Endothelial cell of umbilical vein (primary cell): ENCODE data around the gene CEACAM21. TPM values are rescaled to one million over a fixed set of nuclear protein-coding genes. Genes with fewer than 3 reads are reported as not detected.

Experiments
- BruUV-seq: library from RNA; stranded (reverse); fragments of 400-500 nt; replicated peaks from 2 replicates; lab custom pipeline; 2021; lab: Mats Ljungman, UMichigan
- CTCF ChIA-PET: fragments of 300-600, 350-600 bp; sonication (Branson Sonifier 250); formaldehyde crosslinking; loops from one replicate; lab custom pipeline; 2021; ENCODE audit warnings: antibody characterized with exemption, inconsistent platforms; lab: Charles Lee
- POLR2A ChIA-PET: fragments of 300-600, 350-600 bp; sonication (Branson Sonifier 250); formaldehyde crosslinking; loops from one replicate; lab custom pipeline; 2021; ENCODE audit warnings: antibody characterized with exemption, inconsistent platforms; lab: Charles Lee
- DNase-seq: peaks from one replicate; pipeline ENCODE4 v3.0.0-alpha.2; 2011; ENCODE audit warnings: low read depth, low spot score
- FAIRE-seq: peaks from 2 replicates; lab custom pipeline; 2011; peaks lifted over from hg19 to GRCh38; lab: Jason Lieb, UNC
- H2AFZ ChIP-seq: 2 replicates; pipeline ENCODE4 v1.6.0; 2012; ENCODE audit warnings: low read depth, low read length, control low read depth, inconsistent platforms
- H3K27ac ChIP-seq: 2 replicates; pipeline ENCODE4 v1.5.1; 2011; ENCODE audit warnings: low read depth, mild to moderate bottlenecking, control low read depth, low read length, moderate library complexity; ENCODE audit not compliant: insufficient read depth
- H3K27me3 ChIP-seq, 2 experiments: 2 replicates each; pipeline versions ENCODE4 v1.6.0 to v1.6.1; 2011; ENCODE audit warnings: low read length in 2 of 2, mixed read lengths in 1 of 2; ENCODE audit not compliant: control insufficient read depth in 2 of 2, insufficient read depth in 2 of 2
- H3K36me3 ChIP-seq, 2 experiments: 2 replicates in 1 of 2; 3 replicates in 1 of 2; pipeline ENCODE4 v1.5.1; 2011; ENCODE audit warnings: low read length in 2 of 2, mild to moderate bottlenecking in 1 of 2, moderate library complexity in 1 of 2; ENCODE audit not compliant: control insufficient read depth in 2 of 2, insufficient read depth in 2 of 2; ENCODE audit errors: extremely low read depth in 1 of 2
- H3K4me1 ChIP-seq: 3 replicates; pipeline ENCODE4 v1.5.1; 2011; ENCODE audit warnings: mild to moderate bottlenecking, low read length; ENCODE audit not compliant: control insufficient read depth, insufficient read depth; ENCODE audit errors: extremely low read depth
- H3K4me2 ChIP-seq: 2 replicates; pipeline ENCODE4 v1.6.1; 2011; ENCODE audit warnings: low read length, control low read depth, mixed read lengths; ENCODE audit not compliant: insufficient read depth
- H3K4me3 ChIP-seq, 3 experiments: fragments of 200-600 bp in 1 of 3; sonication (generic), shearing (Covaris generic) in 1 of 3; replicated peaks in 1 of 3; 2 replicates each; pipeline ENCODE4 v1.5.1; 2011 to 2016; ENCODE audit warnings: control low read depth in 3 of 3, low read length in 3 of 3, mild to moderate bottlenecking in 2 of 3, inconsistent platforms in 1 of 3, low read depth in 1 of 3, moderate library complexity in 1 of 3; ENCODE audit not compliant: insufficient read depth in 1 of 3
- H3K79me2 ChIP-seq: 2 replicates; pipeline ENCODE4 v1.6.0; 2012; ENCODE audit warnings: low read length, inconsistent platforms; ENCODE audit not compliant: control insufficient read depth, insufficient read depth
- H3K9ac ChIP-seq: replicated peaks from 2 replicates; pipeline ENCODE3; 2011; ENCODE audit warnings: low read length, control low read depth; ENCODE audit not compliant: insufficient read depth; ENCODE audit errors: extremely low read depth
- H3K9me1 ChIP-seq: replicated peaks from 3 replicates; pipeline ENCODE4 v1.6.0; 2011; ENCODE audit warnings: mild to moderate bottlenecking, low read length; ENCODE audit not compliant: control insufficient read depth, insufficient read depth; ENCODE audit errors: extremely low read depth
- H3K9me3 ChIP-seq: replicated peaks from 2 replicates; pipeline ENCODE4 v1.5.1; 2012; ENCODE audit warnings: low read length, inconsistent platforms; ENCODE audit not compliant: control insufficient read depth, insufficient read depth
- H4K20me1 ChIP-seq: replicated peaks from 2 replicates; pipeline ENCODE3; 2011; ENCODE audit warnings: mild to moderate bottlenecking, low read length; ENCODE audit not compliant: control insufficient read depth, insufficient read depth; ENCODE audit errors: extremely low read depth
- EZH2 ChIP-seq: IDR thresholded peaks from 2 replicates; pipeline ENCODE4 v1.6.1; 2012; ENCODE audit warnings: borderline replicate concordance, low read depth, mild to moderate bottlenecking, moderate library complexity, low read length, inconsistent platforms; ENCODE audit not compliant: severe bottlenecking
- FOS ChIP-seq: IDR thresholded peaks from 2 replicates; pipeline ENCODE4 v1.6.1; 2011; ENCODE audit warnings: mild to moderate bottlenecking, low read length, moderate library complexity, borderline replicate concordance; ENCODE audit not compliant: insufficient read depth
- GATA2 ChIP-seq: IDR thresholded peaks from 2 replicates; pipeline ENCODE4 v1.7.0; 2011; ENCODE audit warnings: low read depth, mild to moderate bottlenecking, moderate library complexity, mixed read lengths, low read length; ENCODE audit not compliant: insufficient read length, insufficient read depth
- JUN ChIP-seq: IDR thresholded peaks from 2 replicates; pipeline ENCODE4 v1.6.1; 2011; ENCODE audit warnings: borderline replicate concordance, low read depth; ENCODE audit not compliant: insufficient read length, insufficient read depth
- MYC ChIP-seq: IDR thresholded peaks from one replicate; pipeline ENCODE4 v1.6.1; 2011; ENCODE audit warnings: mild to moderate bottlenecking, low read depth, low read length
- POLR2A ChIP-seq: IDR thresholded peaks from 2 replicates; pipeline ENCODE4 v1.6.1; 2012; ENCODE audit warnings: low read depth, mild to moderate bottlenecking, control low read depth, low read length
- POLR2AphosphoS5 ChIP-seq: IDR thresholded peaks from 2 replicates; pipeline ENCODE4 v1.6.1; 2012; ENCODE audit warnings: low read depth, mild to moderate bottlenecking, control low read depth, low read length, moderate library complexity; ENCODE audit not compliant: insufficient read depth
- dilution Hi-C: fragments of 300-500 bp; cut with MboI; formaldehyde crosslinking; loops from one replicate; pipeline ENCODE4 v1.15.0; 2019; ENCODE audit warnings: low sequenced_read_pairs; ENCODE audit not compliant: extremely low pct_ligation_motif_present
- intact Hi-C: fragments of 100-400 bp; cut with micrococcal nuclease; formaldehyde crosslinking; loops from one replicate; pipeline ENCODE4 v1.10.0; 2022
- polyA plus RNA-seq, 4 experiments: library from polyadenylated mRNA; depleted of rRNA in 3 of 4; stranded (reverse) in 3 of 4; unstranded in 1 of 4; fragments of >200 nt; gene quantifications; 2 replicates each; pipeline versions ENCODE4 v1.2.1 to v1.2.3, GENCODE V29; 2011 to 2012; ENCODE audit warnings: missing spikeins in 1 of 4
- total RNA-seq: library from RNA; stranded (reverse); gene quantifications from 2 replicates; pipeline ENCODE4 v1.2.3, GENCODE V29; 2021
- TF ChIP-seq, protein P1 (sequence below): IDR thresholded peaks from 2 replicates; pipeline ENCODE4 v1.6.1; 2011; ENCODE audit not compliant: insufficient read depth, insufficient read length
- TF ChIP-seq, protein P2 (sequence below), 2 donors: IDR thresholded peaks; 1 replicate in 1 of 2; 2 replicates in 1 of 2; pipeline ENCODE4 v1.5.1; 2011; ENCODE audit warnings: low read length in 2 of 2, mild to moderate bottlenecking in 2 of 2, moderate library complexity in 2 of 2, control low read depth in 1 of 2, inconsistent platforms in 1 of 2, low read depth in 1 of 2; ENCODE audit not compliant: insufficient read depth in 1 of 2; ENCODE audit errors: extremely low read depth in 1 of 2

Gene CEACAM21
- total and polyA plus RNA-seq, 2 donors (not counting 3 experiments of a cell fraction or from before 2014, with no cell fraction given) = 0.81 to 1.7 TPM

DNA sequence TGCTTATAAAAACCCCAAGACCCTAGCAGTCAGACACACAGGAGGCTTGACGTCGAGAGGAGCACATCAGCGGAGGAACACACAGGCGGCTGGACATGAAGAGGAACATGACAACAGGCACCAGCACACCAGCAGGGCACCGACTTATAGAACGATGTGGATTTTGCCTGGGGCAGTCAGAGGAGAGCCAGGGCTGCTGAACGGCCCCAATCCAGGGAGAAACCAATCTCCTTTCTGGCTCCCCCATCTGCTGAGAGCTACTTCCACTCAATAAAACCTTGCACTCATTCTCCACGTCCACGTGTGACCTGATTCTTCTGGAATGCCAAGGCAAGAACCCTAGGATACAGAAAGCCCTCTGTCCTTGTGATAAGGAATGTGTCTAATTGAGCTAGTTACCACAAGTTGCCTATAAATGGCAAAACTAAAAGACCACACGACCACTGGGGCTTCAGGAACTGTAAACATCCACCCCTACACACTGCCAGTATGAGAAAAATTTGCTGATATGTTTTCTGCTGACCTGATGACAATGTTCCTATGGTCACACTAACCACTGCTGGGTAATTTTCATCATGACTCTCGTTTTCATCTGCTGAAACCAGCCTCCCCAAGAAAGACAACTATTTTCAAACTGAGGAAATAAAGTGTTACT is 35.8 kb upstream of the CEACAM21 start:
- Histone ChIP-seq H3K4me3 (no peak overlapping the region), H3K27ac (no peak overlapping the region), H3K9ac (no peak overlapping the region), H4K20me1 (no peaks in the 10 kb centered on the region), H3K36me3 (no peaks in the 10 kb centered on the region), H3K9me3 (no peaks in the 10 kb centered on the region), H2AFZ (no peak overlapping the region), H3K4me1 (no peaks in the 10 kb centered on the region), H3K4me2 (no peak overlapping the region), H3K79me2 (no peaks in the 10 kb centered on the region), H3K9me1 (no peaks in the 10 kb centered on the region), H3K27me3 (peaks cover 8 to 24% of the 10 kb centered on the region in 2 experiments)
- no peak for DNase-seq
- no TSS peak for BruUV-seq
- dilution Hi-C loops = no loop called here
- FAIRE-seq = no peak
- TF ChIP-seq, protein P1, sequence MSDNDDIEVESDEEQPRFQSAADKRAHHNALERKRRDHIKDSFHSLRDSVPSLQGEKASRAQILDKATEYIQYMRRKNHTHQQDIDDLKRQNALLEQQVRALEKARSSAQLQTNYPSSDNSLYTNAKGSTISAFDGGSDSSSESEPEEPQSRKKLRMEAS = no peak
- TF ChIP-seq FOS = no peak
- TF ChIP-seq, protein P2, sequence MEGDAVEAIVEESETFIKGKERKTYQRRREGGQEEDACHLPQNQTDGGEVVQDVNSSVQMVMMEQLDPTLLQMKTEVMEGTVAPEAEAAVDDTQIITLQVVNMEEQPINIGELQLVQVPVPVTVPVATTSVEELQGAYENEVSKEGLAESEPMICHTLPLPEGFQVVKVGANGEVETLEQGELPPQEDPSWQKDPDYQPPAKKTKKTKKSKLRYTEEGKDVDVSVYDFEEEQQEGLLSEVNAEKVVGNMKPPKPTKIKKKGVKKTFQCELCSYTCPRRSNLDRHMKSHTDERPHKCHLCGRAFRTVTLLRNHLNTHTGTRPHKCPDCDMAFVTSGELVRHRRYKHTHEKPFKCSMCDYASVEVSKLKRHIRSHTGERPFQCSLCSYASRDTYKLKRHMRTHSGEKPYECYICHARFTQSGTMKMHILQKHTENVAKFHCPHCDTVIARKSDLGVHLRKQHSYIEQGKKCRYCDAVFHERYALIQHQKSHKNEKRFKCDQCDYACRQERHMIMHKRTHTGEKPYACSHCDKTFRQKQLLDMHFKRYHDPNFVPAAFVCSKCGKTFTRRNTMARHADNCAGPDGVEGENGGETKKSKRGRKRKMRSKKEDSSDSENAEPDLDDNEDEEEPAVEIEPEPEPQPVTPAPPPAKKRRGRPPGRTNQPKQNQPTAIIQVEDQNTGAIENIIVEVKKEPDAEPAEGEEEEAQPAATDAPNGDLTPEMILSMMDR (IDR thresholded peaks at IDR 0.05; ENCODE audit: extremely low read depth in 1 of 2, insufficient read depth in 1 of 2, low read depth in 1 of 2, low read length in 2 of 2) = no peak
- no peak for TF ChIP-seq GATA2
- no peak for TF ChIP-seq POLR2AphosphoS5
- no peak for TF ChIP-seq JUN
- no peak for TF ChIP-seq POLR2A
- no peak for TF ChIP-seq MYC
- no peak for TF ChIP-seq EZH2
- ChIA-PET POLR2A (no interaction called here), CTCF (interaction anchor here (1.0 to 6.0 kb wide), 8 partner anchors 15 to 103 kb away, joined by 3 to 140 read pairs (median 6); no protein-coding TSS in a partner anchor)
- intact Hi-C loops = no loop called here
